Adipocyte (in vitro differentiated cells): ENCODE measurements around the gene FMC1.

Source experiments
- DNase-seq: peaks from one replicate; pipeline ENCODE4 v3.0.0-alpha.2; 2015; ENCODE audit warnings: low read depth
- H3K27me3 ChIP-seq: replicated peaks from 2 replicates; pipeline ENCODE4 v1.7.0; 2013; ENCODE audit warnings: mild to moderate bottlenecking, low read length, moderate library complexity; ENCODE audit not compliant: control insufficient read depth, insufficient read depth
- H3K36me3 ChIP-seq: 2 replicates; pipeline ENCODE4 v1.7.0; 2013; ENCODE audit warnings: low read length, mild to moderate bottlenecking, moderate library complexity; ENCODE audit not compliant: control insufficient read depth, insufficient read depth, severe bottlenecking
- H3K4me1 ChIP-seq: 2 replicates; pipeline ENCODE4 v1.7.0; 2013; ENCODE audit warnings: mild to moderate bottlenecking, low read length, moderate library complexity; ENCODE audit not compliant: control insufficient read depth, insufficient read depth
- H3K4me3 ChIP-seq: 2 replicates; pipeline ENCODE4 v1.7.0; 2013; ENCODE audit warnings: mild to moderate bottlenecking, low read length, moderate library complexity
- H3K9ac ChIP-seq: 2 replicates; pipeline ENCODE4 v1.7.0; 2013; ENCODE audit warnings: mild to moderate bottlenecking, low read length, moderate library complexity
- H3K9me3 ChIP-seq: 2 replicates; pipeline ENCODE4 v1.7.0; 2013; ENCODE audit warnings: mild to moderate bottlenecking, low read length, moderate library complexity; ENCODE audit not compliant: control insufficient read depth

FMC1 gene

DNA sequence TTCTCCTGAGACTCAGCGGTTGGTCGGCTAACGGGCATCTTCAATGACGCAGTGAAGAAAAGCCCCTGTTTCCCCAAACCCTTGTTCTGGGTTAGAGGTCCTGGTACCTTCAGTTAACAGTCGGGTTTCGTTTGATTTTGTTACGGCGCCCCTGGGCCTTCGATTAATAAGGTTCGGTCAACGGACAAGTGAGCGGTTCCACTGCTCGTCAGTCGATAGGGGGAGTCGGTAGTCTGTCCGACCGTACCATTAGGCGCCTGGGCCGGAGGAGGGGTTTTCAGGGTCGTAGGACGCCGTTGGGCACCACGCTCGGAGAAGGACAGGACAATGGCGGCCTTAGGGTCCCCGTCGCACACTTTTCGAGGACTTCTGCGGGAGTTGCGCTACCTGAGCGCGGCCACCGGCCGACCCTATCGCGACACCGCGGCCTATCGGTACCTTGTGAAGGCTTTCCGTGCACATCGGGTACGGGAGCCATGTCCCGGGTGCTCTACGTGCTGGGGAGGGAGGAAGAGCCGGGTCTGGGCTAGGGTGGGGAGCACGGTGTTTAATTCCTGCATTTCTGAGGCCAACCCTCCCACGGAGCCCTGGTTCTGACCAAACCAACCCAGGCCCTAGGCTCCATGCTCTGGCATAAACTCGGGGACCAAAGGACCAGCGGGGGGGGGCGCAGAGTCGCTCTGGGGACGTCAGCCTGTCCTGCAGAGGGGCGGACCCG is at the start of gene FMC1:
Gene FMC1, plus strand, starts transcription at position 280 of the 718 bp plus-strand sequence. Its CDS starts 48 bp downstream, at position 328.
- Histone ChIP-seq H3K4me1 (peaks cover 10% of the 10 kb centered on the region), H3K36me3 (peaks cover 10% of the 10 kb centered on the region), H3K9ac (peak within 1 kb of the TSS; percentile 100), H3K4me3 (peak within 1 kb of the TSS; percentile 99), H3K9me3 (peaks cover 2% of the 10 kb centered on the region), H3K27me3 (no peaks in the 10 kb centered on the region)
- peak; percentile 96 for DNase-seq

GRCh38 chr7:139292821-139293220 is 48.3 kb upstream of the FMC1 start:
- Histone ChIP-seq H3K9ac (no peak overlapping the region), H3K36me3 (peaks cover 44% of the 10 kb centered on the region), H3K4me1 (no peaks in the 10 kb centered on the region), H3K4me3 (no peak overlapping the region), H3K9me3 (no peaks in the 10 kb centered on the region), H3K27me3 (no peaks in the 10 kb centered on the region)
- DNase-seq = no peak

DNA sequence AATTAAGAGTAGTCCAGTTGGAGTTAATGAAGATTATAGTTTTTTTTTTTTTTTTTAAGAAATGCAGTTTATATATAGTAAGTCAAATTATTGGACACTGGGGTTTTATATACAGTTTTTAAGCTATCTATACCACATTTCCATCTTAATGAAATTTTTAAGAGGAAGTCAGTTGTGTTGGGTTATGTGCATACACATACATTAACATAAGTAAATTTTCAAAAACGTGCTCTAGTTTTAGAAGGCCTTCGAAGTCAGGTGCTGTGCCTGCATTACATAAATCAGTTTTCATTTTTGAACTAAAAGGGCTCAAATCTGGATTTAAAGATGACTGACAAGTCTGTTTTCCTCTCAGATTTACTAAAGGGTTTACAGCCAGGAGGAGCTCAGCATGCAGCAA is 47.6 kb upstream of the FMC1 start:
- no peaks in the 10 kb centered on the region for H3K27me3 ChIP-seq
- no peak for DNase-seq
- H3K36me3 ChIP-seq = peaks cover 50% of the 10 kb centered on the region
- no peaks in the 10 kb centered on the region for H3K9me3 ChIP-seq
- H3K4me1 ChIP-seq = no peaks in the 10 kb centered on the region
- no peak overlapping the region for H3K4me3 ChIP-seq
- H3K9ac ChIP-seq = no peak overlapping the region

DNA sequence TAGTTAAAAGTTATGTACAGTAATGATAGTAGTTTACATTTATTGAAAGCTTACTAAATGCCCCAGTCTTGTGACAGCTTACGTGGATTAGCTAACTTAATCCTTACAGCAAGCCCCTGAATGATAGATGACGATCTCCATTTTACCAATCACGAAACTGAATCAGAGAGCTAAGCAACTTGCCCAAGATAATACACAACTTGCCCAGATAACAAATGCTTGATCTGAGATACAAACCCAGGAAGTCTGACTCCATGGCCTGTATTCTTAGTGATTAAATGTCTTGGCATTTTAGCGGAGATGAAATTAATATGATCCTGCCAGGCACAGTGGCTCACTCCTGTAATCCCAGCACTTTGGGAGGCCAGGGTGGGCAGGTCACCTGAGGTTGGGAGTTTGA is 46.9 kb upstream of the FMC1 start:
- Histone ChIP-seq H3K9ac (no peak overlapping the region), H3K4me1 (no peaks in the 10 kb centered on the region), H3K36me3 (peaks cover 55% of the 10 kb centered on the region), H3K4me3 (no peak overlapping the region), H3K9me3 (no peaks in the 10 kb centered on the region), H3K27me3 (no peaks in the 10 kb centered on the region)
- DNase-seq = no peak

DNA sequence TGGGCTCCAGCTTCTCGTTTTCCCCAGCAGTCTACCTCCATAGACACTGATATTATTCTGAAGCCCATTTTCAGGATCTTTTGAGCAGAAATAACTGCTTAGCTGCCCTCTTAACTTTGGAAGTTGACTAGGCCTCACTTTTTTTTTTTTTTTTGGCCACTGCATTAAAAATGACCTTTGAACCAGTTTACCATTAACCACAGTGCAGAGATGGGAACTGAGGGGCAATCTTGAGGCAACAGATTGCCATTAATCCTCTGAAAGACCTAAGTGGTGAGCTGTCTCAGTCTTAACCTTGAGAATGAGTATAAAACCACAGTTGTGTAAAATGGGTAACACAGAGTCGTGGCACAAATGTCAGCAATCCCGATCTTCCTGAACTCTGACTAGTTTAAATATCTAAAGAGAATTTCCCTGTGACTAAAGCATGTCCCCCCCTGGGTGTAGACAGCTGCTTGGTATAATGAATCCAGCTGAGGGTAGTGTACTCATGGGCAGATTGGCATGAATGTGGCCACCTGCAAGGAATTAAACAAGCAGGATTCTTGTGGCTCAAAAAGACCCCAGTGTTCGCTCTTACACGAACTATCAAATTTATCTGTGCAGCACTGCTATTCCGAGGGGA is 46.1 kb upstream of the FMC1 start:
- H3K4me1 ChIP-seq = no peaks in the 10 kb centered on the region
- H3K9me3 ChIP-seq = no peaks in the 10 kb centered on the region
- H3K4me3 ChIP-seq = no peak overlapping the region
- peaks cover 60% of the 10 kb centered on the region for H3K36me3 ChIP-seq
- H3K9ac ChIP-seq = no peak overlapping the region
- DNase-seq = no peak
- H3K27me3 ChIP-seq = no peaks in the 10 kb centered on the region

DNA sequence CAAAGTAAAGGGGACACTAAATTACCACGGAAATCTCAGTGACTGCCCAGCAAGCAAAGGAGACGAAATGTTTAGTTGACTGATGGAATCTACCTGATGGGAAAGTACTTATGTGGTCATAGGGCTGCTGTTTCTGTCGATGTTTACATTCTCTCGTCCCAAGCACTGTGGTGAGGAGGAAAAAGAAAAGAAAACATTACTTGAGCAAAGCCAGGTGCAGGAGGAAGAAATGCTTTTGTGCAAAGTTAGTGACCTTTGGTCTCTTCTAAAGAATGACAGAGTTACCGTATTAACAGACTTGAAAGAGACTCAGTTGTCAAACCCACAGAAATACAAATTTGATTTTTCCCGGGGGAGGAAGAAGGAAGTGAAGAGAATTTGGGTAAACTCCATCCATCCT is 43.3 kb upstream of the FMC1 start:
- Histone ChIP-seq H3K9me3 (no peaks in the 10 kb centered on the region), H3K4me3 (no peak overlapping the region), H3K36me3 (peaks cover 65% of the 10 kb centered on the region), H3K9ac (no peak overlapping the region), H3K27me3 (no peaks in the 10 kb centered on the region), H3K4me1 (no peaks in the 10 kb centered on the region)
- no peak for DNase-seq

DNA sequence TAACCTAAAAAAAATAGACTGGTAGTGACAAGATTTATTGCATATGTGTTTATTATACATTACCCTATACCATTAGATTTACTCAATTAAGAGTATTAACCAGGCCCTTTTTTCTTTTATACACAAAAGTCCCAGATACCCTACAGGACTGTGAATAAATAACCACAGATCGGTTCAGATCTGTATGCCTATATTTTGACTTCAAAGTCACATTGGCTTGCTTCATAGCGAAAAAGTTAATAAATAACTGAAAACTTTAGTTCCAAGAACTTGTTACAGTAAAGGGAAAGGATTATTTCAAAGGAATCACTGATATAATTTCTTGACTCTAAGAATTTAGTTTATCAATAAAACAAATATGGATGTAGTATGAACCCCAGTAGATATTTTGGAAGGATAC is 41.8 kb upstream of the FMC1 start:
- Histone ChIP-seq H3K9ac (no peak overlapping the region), H3K9me3 (no peaks in the 10 kb centered on the region), H3K4me1 (no peaks in the 10 kb centered on the region), H3K27me3 (no peaks in the 10 kb centered on the region), H3K36me3 (peaks cover 53% of the 10 kb centered on the region), H3K4me3 (no peak overlapping the region)
- DNase-seq = no peak

DNA sequence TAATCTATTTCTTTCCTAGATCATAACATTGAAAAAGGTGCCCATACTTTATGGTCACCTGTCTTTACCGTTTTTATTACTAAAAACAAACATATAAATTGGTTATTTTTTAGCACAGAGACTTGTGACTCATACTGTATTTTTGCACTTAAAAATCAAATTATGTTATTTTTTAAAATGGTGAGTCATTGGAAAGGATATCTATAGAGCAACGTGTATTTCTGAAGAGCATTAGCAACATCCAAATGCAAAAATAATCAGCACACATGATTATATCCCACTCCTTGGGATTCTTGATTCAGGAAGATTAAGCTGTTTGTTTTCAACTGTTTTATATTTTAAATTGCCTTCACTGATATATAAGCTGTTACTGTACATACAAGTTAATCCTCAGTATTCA is 40.7 kb upstream of the FMC1 start:
- Histone ChIP-seq H3K9ac (no peak overlapping the region), H3K4me1 (no peaks in the 10 kb centered on the region), H3K27me3 (no peaks in the 10 kb centered on the region), H3K9me3 (no peaks in the 10 kb centered on the region), H3K36me3 (peaks cover 45% of the 10 kb centered on the region), H3K4me3 (no peak overlapping the region)
- peak; percentile 16 for DNase-seq

GRCh38 chr7:139304517-139304916 is 36.6 kb upstream of the FMC1 start:
- H3K4me1 ChIP-seq = no peaks in the 10 kb centered on the region
- H3K9ac ChIP-seq = no peak overlapping the region
- H3K9me3 ChIP-seq = no peaks in the 10 kb centered on the region
- no peaks in the 10 kb centered on the region for H3K27me3 ChIP-seq
- no peak overlapping the region for H3K4me3 ChIP-seq
- peaks cover 27% of the 10 kb centered on the region for H3K36me3 ChIP-seq
- no peak for DNase-seq

DNA sequence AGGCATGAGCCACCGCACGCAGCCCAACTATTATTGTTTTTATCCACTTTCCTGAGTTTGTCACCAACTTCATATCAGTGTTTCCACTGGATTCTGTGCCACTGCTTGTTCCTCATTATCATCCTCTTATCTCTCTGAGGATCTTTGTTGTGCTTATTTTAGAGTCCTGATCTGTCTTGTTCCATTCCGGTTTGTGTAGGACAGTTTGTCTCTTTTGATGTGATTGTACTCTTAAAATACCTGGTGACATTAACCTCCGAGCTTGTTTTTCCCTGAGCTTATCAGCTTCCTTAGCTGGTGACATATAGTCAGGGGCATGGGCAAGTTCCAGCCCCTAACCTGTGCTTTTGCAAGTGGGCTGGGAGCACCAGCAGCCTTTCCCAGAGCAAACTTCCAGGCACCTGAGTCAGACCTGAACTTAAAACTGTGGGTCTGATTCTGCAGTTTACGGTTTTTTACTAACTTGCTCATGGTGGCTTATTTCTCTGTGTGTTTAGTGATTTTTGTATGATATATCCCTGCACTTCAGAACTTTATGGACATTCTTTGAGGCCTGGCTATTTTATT is 23.1 kb upstream of the FMC1 start:
- Histone ChIP-seq H3K4me3 (no peak overlapping the region), H3K36me3 (no peaks in the 10 kb centered on the region), H3K4me1 (no peaks in the 10 kb centered on the region), H3K9me3 (no peaks in the 10 kb centered on the region), H3K27me3 (no peaks in the 10 kb centered on the region), H3K9ac (no peak overlapping the region)
- DNase-seq = no peak

- Histone ChIP-seq H3K27me3 (no peaks in the 10 kb centered on the region), H3K9me3 (no peaks in the 10 kb centered on the region), H3K4me1 (no peaks in the 10 kb centered on the region), H3K4me3 (no peak overlapping the region), H3K9ac (no peak overlapping the region), H3K36me3 (no peaks in the 10 kb centered on the region)
- DNase-seq = peak; percentile 8
Observed at GRCh38 chr7:139321071-139321745, 19.9 kb upstream of the FMC1 start.
